SU-DHL-6 (cell line): ENCODE data around the gene FGF1.

Experiments
- H2AFZ ChIP-seq: fragments of 200-600 bp; sonication (generic); 2 replicates; pipeline ENCODE4 v1.6.1; 2014; ENCODE audit warnings: low read depth, mild to moderate bottlenecking, moderate library complexity, mixed read lengths, antibody characterized with exemption, low read length; ENCODE audit not compliant: severe bottlenecking
- H3F3A ChIP-seq: fragments of 200-600 bp; shearing (Covaris generic); 2 replicates; pipeline ENCODE4 v1.6.0; 2016; ENCODE audit warnings: antibody characterized with exemption, mild to moderate bottlenecking; ENCODE audit not compliant: insufficient read depth
- H3K27ac ChIP-seq: fragments of 200-600 bp; sonication (generic); 2 replicates; pipeline ENCODE4 v1.5.1; 2016; ENCODE audit warnings: low read depth, mild to moderate bottlenecking, low read length, moderate library complexity, mixed read lengths
- H3K27me3 ChIP-seq: fragments of 200-600 bp; sonication (generic), shearing (Covaris generic); 2 replicates; pipeline ENCODE4 v1.6.0; 2014; ENCODE audit warnings: mild to moderate bottlenecking, low read length
- H3K36me3 ChIP-seq: fragments of 200-600 bp; sonication (generic); 2 replicates; pipeline ENCODE4 v1.6.1; 2014; ENCODE audit warnings: mild to moderate bottlenecking, low read length, mixed read lengths
- H3K4me2 ChIP-seq: fragments of 300-600, 200-600 bp; shearing (Covaris generic), sonication (generic); 2 replicates; pipeline ENCODE4 v1.6.0; 2014; ENCODE audit warnings: low read length, low read depth, mild to moderate bottlenecking; ENCODE audit not compliant: poor library complexity, severe bottlenecking
- H3K4me3 ChIP-seq: fragments of 200-600 bp; sonication (generic); 2 replicates; pipeline ENCODE4 v1.5.1; 2014; ENCODE audit warnings: antibody characterized with exemption, low read length, mild to moderate bottlenecking, mixed read lengths; ENCODE audit not compliant: insufficient read depth, poor library complexity, severe bottlenecking
- H3K79me2 ChIP-seq: fragments of 200-600 bp; sonication (generic); 2 replicates; pipeline ENCODE4 v1.6.1; 2014; ENCODE audit warnings: mild to moderate bottlenecking, low read length, moderate library complexity; ENCODE audit not compliant: insufficient read depth
- H3K9ac ChIP-seq: fragments of 200-600 bp; sonication (generic); 2 replicates; pipeline ENCODE4 v1.7.0; 2014; ENCODE audit warnings: mild to moderate bottlenecking, low read length
- H3K9me2 ChIP-seq: fragments of 200-600 bp; sonication (generic); replicated peaks from 2 replicates; pipeline ENCODE4 v1.6.1; 2014; ENCODE audit warnings: low read length; ENCODE audit not compliant: insufficient read depth
- H3K9me3 ChIP-seq: fragments of 200-600 bp; sonication (generic); 2 replicates; pipeline ENCODE4 v1.6.1; 2014; ENCODE audit warnings: low read length, mixed read lengths; ENCODE audit not compliant: insufficient read depth
- H4K20me1 ChIP-seq: fragments of 200-600 bp; sonication (generic); 2 replicates; pipeline ENCODE4 v1.6.1; 2014; ENCODE audit warnings: low read depth, mild to moderate bottlenecking, antibody characterized with exemption, low read length, moderate library complexity, mixed read lengths
- EZH2phosphoT487 ChIP-seq: fragments of 200-600 bp; sonication (generic), shearing (Covaris generic); conservative IDR thresholded peaks from 2 replicates; pipeline ENCODE4 v1.6.1; 2018; ENCODE audit warnings: mild to moderate bottlenecking, antibody characterized with exemption, low read length, moderate library complexity, mixed read lengths
- TF ChIP-seq, protein P1 (sequence below): fragments of 200-600 bp; sonication (generic); IDR thresholded peaks from one replicate; pipeline ENCODE4 v1.5.1; 2017; ENCODE audit warnings: antibody characterized with exemption, mild to moderate bottlenecking, low read length, moderate library complexity; ENCODE audit not compliant: insufficient read depth, poor library complexity, severe bottlenecking

The FGF1 gene

DNA sequence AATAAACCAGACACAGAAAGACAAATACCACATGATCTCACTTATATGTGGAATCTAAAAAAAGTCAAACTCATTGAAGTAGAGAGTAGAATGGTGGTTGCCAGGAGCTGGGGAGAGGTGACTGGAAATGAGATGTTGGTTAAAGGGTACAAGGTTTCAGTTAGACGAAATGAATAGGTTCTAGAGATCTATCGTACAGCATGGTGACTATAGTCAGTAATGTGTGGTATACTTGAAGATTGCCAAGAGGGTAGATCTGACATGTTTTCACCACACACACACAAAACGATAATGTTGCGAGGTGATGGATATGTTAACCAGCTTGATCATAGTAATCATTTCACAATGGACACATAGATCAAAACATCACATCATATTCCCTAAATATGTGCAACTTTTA, 46.4 kb downstream of the FGF1 start:
- Histone ChIP-seq H3K4me3 (no peak overlapping the region), H3K4me2 (no peak overlapping the region), H3K79me2 (no peaks in the 10 kb centered on the region), H3K36me3 (no peaks in the 10 kb centered on the region), H3K27me3 (no peaks in the 10 kb centered on the region), H4K20me1 (no peaks in the 10 kb centered on the region), H3K9ac (no peak overlapping the region), H3K9me2 (no peaks in the 10 kb centered on the region), H2AFZ (no peak overlapping the region), H3K27ac (no peak overlapping the region), H3K9me3 (no peaks in the 10 kb centered on the region), H3F3A (no peaks in the 10 kb centered on the region)
- TF ChIP-seq, protein P1, sequence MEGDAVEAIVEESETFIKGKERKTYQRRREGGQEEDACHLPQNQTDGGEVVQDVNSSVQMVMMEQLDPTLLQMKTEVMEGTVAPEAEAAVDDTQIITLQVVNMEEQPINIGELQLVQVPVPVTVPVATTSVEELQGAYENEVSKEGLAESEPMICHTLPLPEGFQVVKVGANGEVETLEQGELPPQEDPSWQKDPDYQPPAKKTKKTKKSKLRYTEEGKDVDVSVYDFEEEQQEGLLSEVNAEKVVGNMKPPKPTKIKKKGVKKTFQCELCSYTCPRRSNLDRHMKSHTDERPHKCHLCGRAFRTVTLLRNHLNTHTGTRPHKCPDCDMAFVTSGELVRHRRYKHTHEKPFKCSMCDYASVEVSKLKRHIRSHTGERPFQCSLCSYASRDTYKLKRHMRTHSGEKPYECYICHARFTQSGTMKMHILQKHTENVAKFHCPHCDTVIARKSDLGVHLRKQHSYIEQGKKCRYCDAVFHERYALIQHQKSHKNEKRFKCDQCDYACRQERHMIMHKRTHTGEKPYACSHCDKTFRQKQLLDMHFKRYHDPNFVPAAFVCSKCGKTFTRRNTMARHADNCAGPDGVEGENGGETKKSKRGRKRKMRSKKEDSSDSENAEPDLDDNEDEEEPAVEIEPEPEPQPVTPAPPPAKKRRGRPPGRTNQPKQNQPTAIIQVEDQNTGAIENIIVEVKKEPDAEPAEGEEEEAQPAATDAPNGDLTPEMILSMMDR: no peak
- no peak for TF ChIP-seq EZH2phosphoT487

DNA sequence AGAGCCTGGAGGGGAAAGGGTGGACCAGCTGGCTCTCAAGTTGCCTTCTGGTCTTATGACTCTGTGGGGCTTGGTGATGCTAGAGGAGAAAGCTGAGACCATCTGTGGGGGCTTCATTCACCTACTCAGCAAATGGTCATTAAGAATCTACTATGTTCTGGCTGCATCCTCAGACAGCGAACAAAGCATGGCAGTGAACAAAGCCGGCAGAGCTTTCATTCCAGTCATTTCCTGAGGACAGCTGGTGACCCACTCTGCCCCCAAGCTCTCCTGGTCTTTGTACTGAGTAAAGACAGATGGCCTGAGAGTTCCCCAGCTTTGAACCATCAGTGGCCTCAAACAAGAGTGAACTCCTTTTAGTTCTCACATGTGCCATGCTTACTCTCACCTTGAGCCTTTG, 48.0 kb downstream of the FGF1 start:
- Histone ChIP-seq H3K9ac (no peak overlapping the region), H3K27ac (no peak overlapping the region), H2AFZ (no peak overlapping the region), H4K20me1 (no peaks in the 10 kb centered on the region), H3K9me2 (no peaks in the 10 kb centered on the region), H3F3A (no peaks in the 10 kb centered on the region), H3K9me3 (no peaks in the 10 kb centered on the region), H3K79me2 (no peaks in the 10 kb centered on the region), H3K36me3 (no peaks in the 10 kb centered on the region), H3K4me2 (no peak overlapping the region), H3K27me3 (no peaks in the 10 kb centered on the region), H3K4me3 (no peak overlapping the region)
- no peak for TF ChIP-seq EZH2phosphoT487
- TF ChIP-seq, protein P1: no peak

DNA sequence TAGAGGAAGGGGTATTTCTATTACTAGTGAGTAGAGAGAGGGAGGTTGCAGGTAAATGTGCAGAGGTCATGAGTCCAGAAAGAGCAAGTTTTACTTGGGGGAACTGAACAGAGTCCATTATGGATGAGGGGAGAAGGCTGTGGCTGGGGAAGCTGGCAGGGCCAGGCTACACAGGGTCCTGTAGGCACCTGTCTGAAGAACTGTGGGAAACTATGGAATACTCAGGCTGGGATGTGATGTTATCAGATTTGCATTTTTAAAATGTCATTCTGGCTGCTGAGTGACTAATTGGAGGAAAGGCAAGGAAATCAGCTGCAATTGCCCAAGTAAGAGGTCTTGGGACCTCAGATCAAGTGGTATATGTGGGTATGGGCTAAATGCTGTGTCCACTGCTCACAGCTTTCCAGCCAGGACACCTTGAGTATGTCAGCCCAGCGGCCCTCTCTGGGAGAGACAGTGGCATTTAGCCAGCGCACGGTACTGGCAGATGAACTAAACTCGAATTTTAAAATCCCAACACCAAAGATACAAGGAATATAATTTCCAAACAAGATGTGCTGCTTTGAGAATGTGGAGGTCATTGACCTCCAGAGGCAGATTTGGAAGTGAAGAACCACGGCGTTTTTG, 49.1 kb downstream of the FGF1 start:
- Histone ChIP-seq H3F3A (no peaks in the 10 kb centered on the region), H3K27me3 (no peaks in the 10 kb centered on the region), H3K27ac (no peak overlapping the region), H3K4me3 (no peak overlapping the region), H3K79me2 (no peaks in the 10 kb centered on the region), H3K9ac (no peak overlapping the region), H3K36me3 (no peaks in the 10 kb centered on the region), H3K9me2 (no peaks in the 10 kb centered on the region), H4K20me1 (no peaks in the 10 kb centered on the region), H3K9me3 (no peaks in the 10 kb centered on the region), H3K4me2 (no peak overlapping the region), H2AFZ (no peak overlapping the region)
- TF ChIP-seq EZH2phosphoT487: no peak
- TF ChIP-seq, protein P1: no peak
